ENCODE data around the gene TMEM62. TPM values are rescaled to one million over a fixed set of nuclear protein-coding genes. Genes with fewer than 3 reads are reported as not detected.

TMEM62 gene
- total and polyA plus RNA-seq, 2 of the 8 experiments (the other 6 are each of a cell fraction or from before 2014, with no cell fraction given): 2.0 to 4.0 TPM

- H3K23ac ChIP-seq (ENCODE audit: insufficient read length): no peak overlapping the region
- ChIA-PET POLR2A (ENCODE audit: partially characterized antibody) (no interaction called here), CTCF (ENCODE audit: partially characterized antibody) (interaction anchor here (0.7 to 7.5 kb wide), 6 partner anchors 10 to 124 kb away, joined by 3 to 58 read pairs (median 6); no protein-coding TSS in a partner anchor)
- no peak overlapping the region for H3K9ac ChIP-seq (replicated peaks in 1 of 4; ENCODE audit: extremely low read depth in 1 of 4, low read depth in 3 of 4, low read length in 3 of 4)
- no peak overlapping the region for H2BK20ac ChIP-seq (ENCODE audit: low read length)
- peaks cover 0 to 26% (median 3%) of the 10 kb centered on the region in 4 experiments; a peak in 5 of 8 replicates for H3K36me3 ChIP-seq (ENCODE audit: control insufficient read depth in 2 of 4, insufficient read depth in 4 of 4, low read length in 3 of 4)
- H2BK15ac ChIP-seq (ENCODE audit: low read length): no peak overlapping the region
- H3K56ac ChIP-seq (replicated peaks; ENCODE audit: insufficient read length, low read depth, low read length): no peak overlapping the region
- H4K91ac ChIP-seq (replicated peaks; ENCODE audit: insufficient read length, low read length): no peak overlapping the region
- no peak overlapping the region for H2BK120ac ChIP-seq (replicated peaks; ENCODE audit: low read depth, low read length)
- no peak overlapping the region for H2BK12ac ChIP-seq (ENCODE audit: low read depth, low read length)
- no peak overlapping the region for H3K4ac ChIP-seq (replicated peaks; ENCODE audit: insufficient read length, low read depth, low read length)
- WGBS, 2 experiments (ENCODE audit: extremely low coverage in 1 of 2, insufficient coverage in 1 of 2, insufficient read length in 1 of 2, insufficient replicate concordance in 2 of 2, low coverage in 1 of 2, low lambda C conversion rate in 2 of 2, missing lambda C conversion rate in 1 of 2): 88% methylated on average over 2 of the region's 2 CpGs; no CpG with 5 or more reads in 1 of the 2 experiments
- H2BK5ac ChIP-seq (ENCODE audit: low read depth, low read length): no peak overlapping the region
- FAIRE-seq (no peak), DNase-seq (ENCODE audit: low read depth in 1 of 2, low spot score in 2 of 2) (no peak)
- H3K27ac ChIP-seq (ENCODE audit: low read depth, low read length): no peak overlapping the region
- H3K79me1 ChIP-seq (ENCODE audit: low read depth, low read length): no peaks in the 10 kb centered on the region
- H3K23me2 ChIP-seq (ENCODE audit: low read depth, low read length): no peaks in the 10 kb centered on the region
- H3K4me3 ChIP-seq (ENCODE audit: extremely low read depth in 1 of 4, insufficient read depth in 2 of 4, low read depth in 3 of 4, low read length in 4 of 4): no peak overlapping the region
- no peak overlapping the region for H2AK5ac ChIP-seq (ENCODE audit: low read depth, low read length)
- no peak overlapping the region for H3K14ac ChIP-seq (ENCODE audit: insufficient read length)
- H4K5ac ChIP-seq (ENCODE audit: insufficient read length, low read depth, low read length): no peak overlapping the region
- H4K20me1 ChIP-seq (replicated peaks in 1 of 2; ENCODE audit: control insufficient read depth in 1 of 2, insufficient read depth in 2 of 2, low read length in 2 of 2): no peaks in the 10 kb centered on the region
- no peaks in the 10 kb centered on the region for H3K4me1 ChIP-seq (replicated peaks in 1 of 4; ENCODE audit: control insufficient read depth in 3 of 4, insufficient read depth in 4 of 4, low read length in 3 of 4)
- no peak overlapping the region for H2AFZ ChIP-seq (ENCODE audit: low read length)
- no peak overlapping the region for H3K18ac ChIP-seq (ENCODE audit: extremely low read depth, low read length)
- no peaks in the 10 kb centered on the region for H3K79me2 ChIP-seq (ENCODE audit: control insufficient read depth in 1 of 2, insufficient read depth in 2 of 2, low read length in 2 of 2)
- H3K4me2 ChIP-seq (ENCODE audit: insufficient read depth in 1 of 2, low read depth in 2 of 2, low read length in 2 of 2): no peak overlapping the region
- H3K9me3 ChIP-seq (ENCODE audit: insufficient read depth in 2 of 2, low read depth in 1 of 2, low read length in 1 of 2): peaks cover 0 to 6% of the 10 kb centered on the region in 2 experiments; a peak in 1 of 4 replicates
- H4K8ac ChIP-seq (ENCODE audit: extremely low read depth, insufficient read depth, low read length): no peak overlapping the region
- no peaks in the 10 kb centered on the region for H3K27me3 ChIP-seq (replicated peaks in 1 of 4; ENCODE audit: control insufficient read depth in 3 of 4, extremely low read depth in 1 of 4, insufficient read depth in 3 of 4, low read length in 3 of 4)
Observed at GRCh38 chr15:43194795-43195194, 61.4 kb downstream of the TMEM62 start.
